ENCODE data around the gene CDKAL1. TPM values are rescaled to one million over a fixed set of nuclear protein-coding genes. Genes with fewer than 3 reads are reported as not detected.

Gene CDKAL1
- total RNA-seq, 1 experiment from 2014 or later = 11.8 TPM

DNA sequence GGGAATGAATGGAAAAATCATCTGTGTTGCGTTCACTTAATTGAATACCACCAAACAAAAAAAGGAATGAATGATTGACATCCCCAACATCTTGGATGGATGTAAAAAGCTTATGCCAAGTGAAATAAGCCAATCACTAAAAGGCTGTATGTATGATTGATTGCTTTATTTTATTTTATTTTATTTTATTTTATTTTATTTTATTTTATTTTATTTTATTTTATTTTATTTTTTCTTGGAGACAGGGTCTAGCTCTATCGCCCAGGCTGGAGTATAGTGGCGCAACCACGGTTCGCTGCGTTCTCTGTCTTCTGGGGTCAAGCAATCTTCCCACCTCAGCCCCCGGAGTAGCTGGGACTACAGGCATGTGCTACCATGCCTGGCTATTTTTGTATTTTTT, 263.3 kb downstream of the CDKAL1 start:
- Mint-ChIP-seq H3K9me3 (ENCODE audit: unreplicated experiment) (no peaks in the 10 kb centered on the region), H3K27ac (ENCODE audit: low read depth, unreplicated experiment) (no peak overlapping the region), H3K27me3 (ENCODE audit: insufficient read depth, unreplicated experiment) (no peaks in the 10 kb centered on the region), H3K36me3 (ENCODE audit: insufficient read depth, unreplicated experiment) (no peaks in the 10 kb centered on the region), H3K4me3 (ENCODE audit: unreplicated experiment) (no peak overlapping the region), H3K4me1 (ENCODE audit: insufficient read depth, unreplicated experiment) (no peaks in the 10 kb centered on the region)
- POLR2A ChIA-PET = no interaction called here
- DNase-seq (ENCODE audit: unreplicated experiment) = no peak
- no TSS peak for BruUV-seq (replicated peaks)
- CTCF ChIA-PET = interaction anchor here (0.6 kb wide), 1 partner anchor 234 kb away, joined by 6 read pairs; no protein-coding TSS in a partner anchor
- TF ChIP-seq, protein P1, sequence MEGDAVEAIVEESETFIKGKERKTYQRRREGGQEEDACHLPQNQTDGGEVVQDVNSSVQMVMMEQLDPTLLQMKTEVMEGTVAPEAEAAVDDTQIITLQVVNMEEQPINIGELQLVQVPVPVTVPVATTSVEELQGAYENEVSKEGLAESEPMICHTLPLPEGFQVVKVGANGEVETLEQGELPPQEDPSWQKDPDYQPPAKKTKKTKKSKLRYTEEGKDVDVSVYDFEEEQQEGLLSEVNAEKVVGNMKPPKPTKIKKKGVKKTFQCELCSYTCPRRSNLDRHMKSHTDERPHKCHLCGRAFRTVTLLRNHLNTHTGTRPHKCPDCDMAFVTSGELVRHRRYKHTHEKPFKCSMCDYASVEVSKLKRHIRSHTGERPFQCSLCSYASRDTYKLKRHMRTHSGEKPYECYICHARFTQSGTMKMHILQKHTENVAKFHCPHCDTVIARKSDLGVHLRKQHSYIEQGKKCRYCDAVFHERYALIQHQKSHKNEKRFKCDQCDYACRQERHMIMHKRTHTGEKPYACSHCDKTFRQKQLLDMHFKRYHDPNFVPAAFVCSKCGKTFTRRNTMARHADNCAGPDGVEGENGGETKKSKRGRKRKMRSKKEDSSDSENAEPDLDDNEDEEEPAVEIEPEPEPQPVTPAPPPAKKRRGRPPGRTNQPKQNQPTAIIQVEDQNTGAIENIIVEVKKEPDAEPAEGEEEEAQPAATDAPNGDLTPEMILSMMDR (IDR thresholded peaks at IDR 0.05; ENCODE audit: unreplicated experiment) = no peak
- intact Hi-C loops (cut with micrococcal nuclease) = no loop called here

DNA sequence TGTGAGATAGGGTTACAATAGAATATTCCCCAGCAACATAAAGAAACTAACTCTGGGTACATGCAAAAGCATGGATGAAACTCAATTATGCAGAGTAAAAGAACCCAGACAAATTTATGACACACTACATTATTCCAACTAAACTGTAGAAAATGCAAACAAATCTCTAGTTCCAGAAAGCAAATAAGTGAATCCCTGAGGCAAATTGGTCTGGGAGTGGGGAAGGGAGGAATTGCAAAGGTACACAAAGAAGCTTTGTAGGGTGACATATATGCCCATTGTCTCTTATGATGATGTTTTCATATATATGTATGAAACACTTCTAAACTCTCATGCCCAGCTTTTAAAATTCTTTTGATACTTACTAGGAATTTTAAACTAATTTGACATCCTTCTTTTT, 266.0 kb downstream of the CDKAL1 start:
- ChIA-PET CTCF (interaction anchor here (0.6 kb wide), 1 partner anchor 240 kb away, joined by 3 read pairs; no protein-coding TSS in a partner anchor), POLR2A (interaction anchor here (0.6 kb wide), 1 partner anchor 590 kb away, joined by 3 read pairs; no protein-coding TSS in a partner anchor)
- TF ChIP-seq, protein P1 (IDR thresholded peaks at IDR 0.05; ENCODE audit: unreplicated experiment) = no peak
- BruUV-seq (replicated peaks) = no TSS peak
- intact Hi-C loops (cut with micrococcal nuclease) = no loop called here
- no peak for DNase-seq (ENCODE audit: unreplicated experiment)
- no peaks in the 10 kb centered on the region for H3K36me3 Mint-ChIP-seq (ENCODE audit: insufficient read depth, unreplicated experiment)
- no peak overlapping the region for H3K27ac Mint-ChIP-seq (ENCODE audit: low read depth, unreplicated experiment)
- H3K9me3 Mint-ChIP-seq (ENCODE audit: unreplicated experiment) = no peaks in the 10 kb centered on the region
- no peaks in the 10 kb centered on the region for H3K4me1 Mint-ChIP-seq (ENCODE audit: insufficient read depth, unreplicated experiment)
- H3K4me3 Mint-ChIP-seq (ENCODE audit: unreplicated experiment) = no peak overlapping the region
- H3K27me3 Mint-ChIP-seq (ENCODE audit: insufficient read depth, unreplicated experiment) = no peaks in the 10 kb centered on the region

DNA sequence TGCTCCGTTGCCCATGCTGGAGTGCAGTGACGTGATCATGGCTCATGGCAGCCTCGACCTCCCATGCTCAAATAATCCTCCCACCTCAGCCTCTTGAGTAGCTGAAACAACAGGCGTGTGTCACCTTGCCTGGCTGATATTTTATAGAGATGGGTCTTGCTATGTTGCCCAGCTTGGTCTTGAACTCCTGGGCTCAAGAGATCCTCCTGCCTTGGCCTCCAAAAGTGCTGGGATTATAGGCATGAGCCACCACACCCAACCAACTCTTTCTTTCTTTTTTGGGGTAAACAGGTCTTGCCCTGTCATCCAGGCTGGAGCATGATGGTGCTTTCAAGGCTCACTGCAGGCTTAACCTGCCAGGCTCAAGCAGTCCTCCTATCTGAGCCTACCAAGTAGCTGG, 266.4 kb downstream of the CDKAL1 start:
- DNase-seq (ENCODE audit: unreplicated experiment) = no peak
- ChIA-PET CTCF (interaction anchor here (0.6 kb wide), 1 partner anchor 240 kb away, joined by 3 read pairs; no protein-coding TSS in a partner anchor), POLR2A (interaction anchor here (0.6 kb wide), 1 partner anchor 10 kb away, joined by 3 read pairs; no protein-coding TSS in a partner anchor)
- Mint-ChIP-seq H3K27me3 (ENCODE audit: insufficient read depth, unreplicated experiment) (no peaks in the 10 kb centered on the region), H3K9me3 (ENCODE audit: unreplicated experiment) (peaks cover 3% of the 10 kb centered on the region), H3K27ac (ENCODE audit: low read depth, unreplicated experiment) (no peak overlapping the region), H3K4me3 (ENCODE audit: unreplicated experiment) (no peak overlapping the region), H3K4me1 (ENCODE audit: insufficient read depth, unreplicated experiment) (no peaks in the 10 kb centered on the region), H3K36me3 (ENCODE audit: insufficient read depth, unreplicated experiment) (no peaks in the 10 kb centered on the region)
- TF ChIP-seq, protein P1 (IDR thresholded peaks at IDR 0.05; ENCODE audit: unreplicated experiment) = no peak
- BruUV-seq (replicated peaks) = no TSS peak
- intact Hi-C loops (cut with micrococcal nuclease) = no loop called here

DNA sequence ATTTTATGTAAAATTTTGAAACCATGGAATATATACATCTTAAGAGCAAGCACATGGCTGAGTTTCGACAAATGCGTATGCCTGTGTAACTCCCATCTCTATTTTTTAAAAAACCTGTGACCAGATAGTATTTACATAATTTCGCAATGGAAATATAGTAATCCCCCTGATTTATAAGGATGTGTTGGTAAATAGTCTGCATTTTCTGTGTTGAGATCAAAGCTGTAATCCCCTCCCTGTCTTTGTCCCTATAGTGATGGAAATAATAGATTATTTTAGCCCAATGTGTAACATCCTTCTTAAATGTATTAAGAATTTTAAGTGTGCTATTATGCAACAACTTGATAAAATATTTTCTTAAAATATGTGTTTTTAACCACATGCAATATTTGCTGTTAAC, 267.3 kb downstream of the CDKAL1 start:
- no peaks in the 10 kb centered on the region for H3K36me3 Mint-ChIP-seq (ENCODE audit: insufficient read depth, unreplicated experiment)
- TF ChIP-seq, protein P1 (IDR thresholded peaks at IDR 0.05; ENCODE audit: unreplicated experiment) = no peak
- DNase-seq (ENCODE audit: unreplicated experiment) = no peak
- POLR2A ChIA-PET = no interaction called here
- no peaks in the 10 kb centered on the region for H3K27me3 Mint-ChIP-seq (ENCODE audit: insufficient read depth, unreplicated experiment)
- peaks cover 8% of the 10 kb centered on the region for H3K9me3 Mint-ChIP-seq (ENCODE audit: unreplicated experiment)
- H3K27ac Mint-ChIP-seq (ENCODE audit: low read depth, unreplicated experiment) = no peak overlapping the region
- intact Hi-C loops (cut with micrococcal nuclease) = no loop called here
- CTCF ChIA-PET = no interaction called here
- no peaks in the 10 kb centered on the region for H3K4me1 Mint-ChIP-seq (ENCODE audit: insufficient read depth, unreplicated experiment)
- no peak overlapping the region for H3K4me3 Mint-ChIP-seq (ENCODE audit: unreplicated experiment)
- BruUV-seq (replicated peaks) = no TSS peak
